ENCODE data around the gene LRAT. TPM values are rescaled to one million over a fixed set of nuclear protein-coding genes. Genes with fewer than 3 reads are reported as not detected.

Gene LRAT
- total RNA-seq, 1 donor from 2014 or later: 20.3 TPM

GRCh38 chr4:154741131-154741665 lies 2.6 kb upstream of the LRAT start:
- no peak for DNase-seq (ENCODE audit: low spot score in 2 of 2, unreplicated experiment in 2 of 2)
- Mint-ChIP-seq H3K4me3 (peak overlapping the region; percentile 56), H3K4me1 (peaks cover 40% of the 10 kb centered on the region), H3K36me3 (no peaks in the 10 kb centered on the region), H3K27me3 (ENCODE audit: low read depth) (peaks cover 73% of the 10 kb centered on the region), H3K27ac (no peak overlapping the region), H3K9me3 (no peaks in the 10 kb centered on the region)
- no peak for TF ChIP-seq CTCF (IDR thresholded peaks at IDR 0.05; ENCODE audit: unreplicated experiment)

- H3K9me3 Mint-ChIP-seq: no peaks in the 10 kb centered on the region
- peaks cover 40% of the 10 kb centered on the region for H3K4me1 Mint-ChIP-seq
- no peak for TF ChIP-seq CTCF (IDR thresholded peaks at IDR 0.05; ENCODE audit: unreplicated experiment)
- H3K4me3 Mint-ChIP-seq: peak overlapping the region; percentile 92
- DNase-seq (ENCODE audit: low spot score in 2 of 2, unreplicated experiment in 2 of 2): no peak
- no peaks in the 10 kb centered on the region for H3K36me3 Mint-ChIP-seq
- peaks cover 83% of the 10 kb centered on the region for H3K27me3 Mint-ChIP-seq (ENCODE audit: low read depth)
- H3K27ac Mint-ChIP-seq: no peak overlapping the region
Measured at GRCh38 chr4:154741922-154742850, 1.6 kb upstream of the LRAT start.

DNA sequence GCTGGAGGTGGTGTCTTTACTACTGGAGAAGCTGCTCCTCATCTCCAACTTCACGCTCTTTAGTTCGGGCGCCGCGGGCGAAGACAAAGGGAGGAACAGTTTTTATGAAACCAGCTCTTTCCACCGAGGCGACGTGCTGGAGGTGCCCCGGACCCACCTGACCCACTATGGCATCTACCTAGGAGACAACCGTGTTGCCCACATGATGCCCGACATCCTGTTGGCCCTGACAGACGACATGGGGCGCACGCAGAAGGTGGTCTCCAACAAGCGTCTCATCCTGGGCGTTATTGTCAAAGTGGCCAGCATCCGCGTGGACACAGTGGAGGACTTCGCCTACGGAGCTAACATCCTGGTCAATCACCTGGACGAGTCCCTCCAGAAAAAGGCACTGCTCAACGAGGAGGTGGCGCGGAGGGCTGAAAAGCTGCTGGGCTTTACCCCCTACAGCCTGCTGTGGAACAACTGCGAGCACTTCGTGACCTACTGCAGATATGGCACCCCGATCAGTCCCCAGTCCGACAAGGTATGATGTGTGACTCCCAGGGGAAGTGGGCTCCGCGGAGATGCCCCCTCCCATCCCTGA lies 634 bp downstream of the LRAT start:
- Mint-ChIP-seq H3K36me3 (no peaks in the 10 kb centered on the region), H3K9me3 (no peaks in the 10 kb centered on the region), H3K4me3 (peak overlapping the region; percentile 92), H3K4me1 (peaks cover 34% of the 10 kb centered on the region), H3K27me3 (ENCODE audit: low read depth) (peaks cover 97% of the 10 kb centered on the region), H3K27ac (peak overlapping the region; percentile 50)
- no peak for DNase-seq (ENCODE audit: low spot score in 2 of 2, unreplicated experiment in 2 of 2)
- TF ChIP-seq CTCF (IDR thresholded peaks at IDR 0.05; ENCODE audit: unreplicated experiment): no peak

DNA sequence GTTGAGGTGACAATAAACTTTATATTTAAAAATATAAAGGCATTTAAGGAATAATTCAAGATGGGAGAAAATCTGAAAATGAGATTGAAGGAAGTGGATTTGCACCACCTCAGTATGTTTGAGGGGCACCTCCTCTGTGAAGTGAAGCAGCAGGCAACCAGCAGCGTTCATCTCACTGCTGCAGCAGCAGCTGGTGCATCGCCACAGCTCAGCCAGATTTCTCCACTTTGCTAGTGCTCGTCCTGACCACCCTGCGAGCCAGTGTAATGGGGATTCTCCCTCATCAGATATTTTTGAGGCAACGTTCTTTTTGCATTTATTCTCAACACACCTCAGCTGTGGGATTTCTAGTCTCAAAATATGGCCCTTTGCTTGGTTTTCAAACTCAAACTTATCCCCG lies 13.9 kb downstream of the LRAT start:
- no peak for DNase-seq (ENCODE audit: low spot score in 2 of 2, unreplicated experiment in 2 of 2)
- Mint-ChIP-seq H3K36me3 (no peaks in the 10 kb centered on the region), H3K27ac (no peak overlapping the region), H3K4me3 (no peak overlapping the region), H3K27me3 (ENCODE audit: low read depth) (peaks cover 89% of the 10 kb centered on the region), H3K4me1 (no peaks in the 10 kb centered on the region), H3K9me3 (no peaks in the 10 kb centered on the region)
- TF ChIP-seq CTCF (IDR thresholded peaks at IDR 0.05; ENCODE audit: unreplicated experiment): no peak

DNA sequence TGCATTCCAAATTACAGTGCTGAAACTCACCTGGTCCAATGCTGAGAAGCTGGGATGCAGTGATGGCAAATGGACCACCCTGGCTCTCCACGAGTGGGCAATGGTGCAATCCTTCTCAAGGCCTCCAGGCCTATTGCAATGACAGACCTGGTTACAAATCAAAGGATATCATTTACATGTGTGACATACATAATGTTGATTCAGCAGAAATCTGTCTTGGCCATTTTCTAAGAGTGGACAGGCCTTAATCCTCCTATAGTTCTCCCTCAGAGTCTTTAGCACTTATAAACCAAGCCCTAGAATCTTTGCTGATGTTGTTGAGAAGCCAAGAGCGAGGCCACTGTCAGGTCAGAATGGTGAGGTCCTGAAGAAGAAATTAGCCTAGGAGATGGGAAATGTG lies 17.1 kb downstream of the LRAT start:
- H3K9me3 Mint-ChIP-seq: no peaks in the 10 kb centered on the region
- no peak overlapping the region for H3K4me3 Mint-ChIP-seq
- no peaks in the 10 kb centered on the region for H3K4me1 Mint-ChIP-seq
- H3K27me3 Mint-ChIP-seq (ENCODE audit: low read depth): peaks cover 74% of the 10 kb centered on the region
- no peak for DNase-seq (ENCODE audit: low spot score in 2 of 2, unreplicated experiment in 2 of 2)
- TF ChIP-seq CTCF (IDR thresholded peaks at IDR 0.05; ENCODE audit: unreplicated experiment): no peak
- no peaks in the 10 kb centered on the region for H3K36me3 Mint-ChIP-seq
- H3K27ac Mint-ChIP-seq: no peak overlapping the region
